ENCODE results near the gene ENOX1.

The ENOX1 gene

GRCh38 chr13:43528992-43529391, 257.8 kb downstream of the ENOX1 start:
- Histone ChIP-seq H3K27me3 (ENCODE audit: control insufficient read depth in 1 of 2, insufficient read depth in 2 of 2, low read length in 2 of 2) (no peaks in the 10 kb centered on the region), H3K4me3 (ENCODE audit: low read depth in 1 of 2, low read length in 2 of 2) (no peak overlapping the region), H3K9ac (ENCODE audit: low read length) (no peak overlapping the region), H3K4me1 (ENCODE audit: insufficient read depth, low read length) (no peaks in the 10 kb centered on the region), H3K36me3 (ENCODE audit: insufficient read depth, low read length) (no peaks in the 10 kb centered on the region), H3K9me3 (ENCODE audit: low read length) (no peaks in the 10 kb centered on the region), H3K27ac (ENCODE audit: low read depth, low read length) (no peak overlapping the region)

- no peak overlapping the region for H3K4me3 ChIP-seq (ENCODE audit: low read depth in 1 of 2, low read length in 2 of 2)
- no peak overlapping the region for H3K27ac ChIP-seq (ENCODE audit: low read depth, low read length)
- H3K36me3 ChIP-seq (ENCODE audit: insufficient read depth, low read length), result no peaks in the 10 kb centered on the region
- peaks cover 6% of the 10 kb centered on the region for H3K4me1 ChIP-seq (ENCODE audit: insufficient read depth, low read length)
- H3K9me3 ChIP-seq (ENCODE audit: low read length), result no peaks in the 10 kb centered on the region
- no peaks in the 10 kb centered on the region for H3K27me3 ChIP-seq (ENCODE audit: control insufficient read depth in 1 of 2, insufficient read depth in 2 of 2, low read length in 2 of 2)
- no peak overlapping the region for H3K9ac ChIP-seq (ENCODE audit: low read length)
Measured at GRCh38 chr13:43522788-43523187, 264.0 kb downstream of the ENOX1 start.

- H3K9me3 ChIP-seq (ENCODE audit: low read length), result no peaks in the 10 kb centered on the region
- no peaks in the 10 kb centered on the region for H3K27me3 ChIP-seq (ENCODE audit: control insufficient read depth in 1 of 2, insufficient read depth in 2 of 2, low read length in 2 of 2)
- H3K27ac ChIP-seq (ENCODE audit: low read depth, low read length), result no peak overlapping the region
- peaks cover 26% of the 10 kb centered on the region for H3K4me1 ChIP-seq (ENCODE audit: insufficient read depth, low read length)
- H3K4me3 ChIP-seq (ENCODE audit: low read depth in 1 of 2, low read length in 2 of 2), result no peak overlapping the region
- H3K9ac ChIP-seq (ENCODE audit: low read length), result no peak overlapping the region
- H3K36me3 ChIP-seq (ENCODE audit: insufficient read depth, low read length), result no peaks in the 10 kb centered on the region
Measured at GRCh38 chr13:43520351-43520750, 266.4 kb downstream of the ENOX1 start.

- Histone ChIP-seq H3K4me1 (ENCODE audit: insufficient read depth, low read length) (peaks cover 38% of the 10 kb centered on the region), H3K27me3 (ENCODE audit: control insufficient read depth in 1 of 2, insufficient read depth in 2 of 2, low read length in 2 of 2) (no peaks in the 10 kb centered on the region), H3K9me3 (ENCODE audit: low read length) (no peaks in the 10 kb centered on the region), H3K9ac (ENCODE audit: low read length) (no peak overlapping the region), H3K36me3 (ENCODE audit: insufficient read depth, low read length) (no peaks in the 10 kb centered on the region), H3K4me3 (ENCODE audit: low read depth in 1 of 2, low read length in 2 of 2) (no peak overlapping the region), H3K27ac (ENCODE audit: low read depth, low read length) (no peak overlapping the region)
Measured at GRCh38 chr13:43518833-43519232, 267.9 kb downstream of the ENOX1 start.

GRCh38 chr13:43516401-43516833, 270.4 kb downstream of the ENOX1 start:
- H3K4me1 ChIP-seq (ENCODE audit: insufficient read depth, low read length), result peaks cover 56% of the 10 kb centered on the region
- H3K4me3 ChIP-seq (ENCODE audit: low read depth in 1 of 2, low read length in 2 of 2), result peak overlapping the region in 1 of 2 donors; percentile 15
- no peak overlapping the region for H3K9ac ChIP-seq (ENCODE audit: low read length)
- H3K27me3 ChIP-seq (ENCODE audit: control insufficient read depth in 1 of 2, insufficient read depth in 2 of 2, low read length in 2 of 2), result no peaks in the 10 kb centered on the region
- peak overlapping the region; percentile 67 for H3K27ac ChIP-seq (ENCODE audit: low read depth, low read length)
- no peaks in the 10 kb centered on the region for H3K36me3 ChIP-seq (ENCODE audit: insufficient read depth, low read length)
- no peaks in the 10 kb centered on the region for H3K9me3 ChIP-seq (ENCODE audit: low read length)

- Histone ChIP-seq H3K4me1 (ENCODE audit: insufficient read depth, low read length) (peaks cover 65% of the 10 kb centered on the region), H3K27ac (ENCODE audit: low read depth, low read length) (peak overlapping the region; percentile 67)
Measured at GRCh38 chr13:43515531-43515930, 271.2 kb downstream of the ENOX1 start.

GRCh38 chr13:43514311-43514710, 272.5 kb downstream of the ENOX1 start:
- Histone ChIP-seq H3K27me3 (ENCODE audit: control insufficient read depth in 1 of 2, insufficient read depth in 2 of 2, low read length in 2 of 2) (no peaks in the 10 kb centered on the region), H3K4me1 (ENCODE audit: insufficient read depth, low read length) (peaks cover 77% of the 10 kb centered on the region), H3K4me3 (ENCODE audit: low read depth in 1 of 2, low read length in 2 of 2) (no peak overlapping the region), H3K27ac (ENCODE audit: low read depth, low read length) (no peak overlapping the region), H3K9me3 (ENCODE audit: low read length) (no peaks in the 10 kb centered on the region), H3K9ac (ENCODE audit: low read length) (no peak overlapping the region), H3K36me3 (ENCODE audit: insufficient read depth, low read length) (no peaks in the 10 kb centered on the region)

More at GRCh38 chr13:43515531-43515930, 271.2 kb downstream of the ENOX1 start:
- H3K9ac ChIP-seq (ENCODE audit: low read length), result no peak overlapping the region
- H3K27me3 ChIP-seq (ENCODE audit: control insufficient read depth in 1 of 2, insufficient read depth in 2 of 2, low read length in 2 of 2), result no peaks in the 10 kb centered on the region
- H3K9me3 ChIP-seq (ENCODE audit: low read length), result no peaks in the 10 kb centered on the region
- no peak overlapping the region for H3K4me3 ChIP-seq (ENCODE audit: low read depth in 1 of 2, low read length in 2 of 2)
- H3K36me3 ChIP-seq (ENCODE audit: insufficient read depth, low read length), result no peaks in the 10 kb centered on the region

- no peak overlapping the region for H3K9ac ChIP-seq (ENCODE audit: low read length)
- no peaks in the 10 kb centered on the region for H3K9me3 ChIP-seq (ENCODE audit: low read length)
- peaks cover 73% of the 10 kb centered on the region for H3K4me1 ChIP-seq (ENCODE audit: insufficient read depth, low read length)
- peak overlapping the region; percentile 82 for H3K27ac ChIP-seq (ENCODE audit: low read depth, low read length)
- H3K27me3 ChIP-seq (ENCODE audit: control insufficient read depth in 1 of 2, insufficient read depth in 2 of 2, low read length in 2 of 2), result no peaks in the 10 kb centered on the region
- H3K4me3 ChIP-seq (ENCODE audit: low read depth in 1 of 2, low read length in 2 of 2), result no peak overlapping the region
- no peaks in the 10 kb centered on the region for H3K36me3 ChIP-seq (ENCODE audit: insufficient read depth, low read length)
Measured at GRCh38 chr13:43512221-43512620, 274.6 kb downstream of the ENOX1 start.

GRCh38 chr13:43510956-43511901, 275.5 kb downstream of the ENOX1 start:
- Histone ChIP-seq H3K9me3 (ENCODE audit: low read length) (no peaks in the 10 kb centered on the region), H3K36me3 (ENCODE audit: insufficient read depth, low read length) (no peaks in the 10 kb centered on the region), H3K4me1 (ENCODE audit: insufficient read depth, low read length) (peaks cover 64% of the 10 kb centered on the region), H3K27ac (ENCODE audit: low read depth, low read length) (peak overlapping the region; percentile 82), H3K27me3 (ENCODE audit: control insufficient read depth in 1 of 2, insufficient read depth in 2 of 2, low read length in 2 of 2) (no peaks in the 10 kb centered on the region), H3K9ac (ENCODE audit: low read length) (no peak overlapping the region), H3K4me3 (ENCODE audit: low read depth in 1 of 2, low read length in 2 of 2) (peak overlapping the region in 1 of 2 donors; percentile 14)

GRCh38 chr13:43495732-43496131, 291.0 kb downstream of the ENOX1 start:
- peaks cover 4% of the 10 kb centered on the region for H3K4me1 ChIP-seq (ENCODE audit: insufficient read depth, low read length)
- H3K36me3 ChIP-seq (ENCODE audit: insufficient read depth, low read length), result no peaks in the 10 kb centered on the region
- H3K9me3 ChIP-seq (ENCODE audit: low read length), result peaks cover 7% of the 10 kb centered on the region
- no peaks in the 10 kb centered on the region for H3K27me3 ChIP-seq (ENCODE audit: control insufficient read depth in 1 of 2, insufficient read depth in 2 of 2, low read length in 2 of 2)
- no peak overlapping the region for H3K27ac ChIP-seq (ENCODE audit: low read depth, low read length)
- no peak overlapping the region for H3K9ac ChIP-seq (ENCODE audit: low read length)
- H3K4me3 ChIP-seq (ENCODE audit: low read depth in 1 of 2, low read length in 2 of 2), result no peak overlapping the region

GRCh38 chr13:43494206-43494605, 292.6 kb downstream of the ENOX1 start:
- Histone ChIP-seq H3K9me3 (ENCODE audit: low read length) (no peaks in the 10 kb centered on the region), H3K36me3 (ENCODE audit: insufficient read depth, low read length) (no peaks in the 10 kb centered on the region), H3K4me3 (ENCODE audit: low read depth in 1 of 2, low read length in 2 of 2) (no peak overlapping the region), H3K4me1 (ENCODE audit: insufficient read depth, low read length) (peaks cover 7% of the 10 kb centered on the region), H3K27me3 (ENCODE audit: control insufficient read depth in 1 of 2, insufficient read depth in 2 of 2, low read length in 2 of 2) (no peaks in the 10 kb centered on the region), H3K27ac (ENCODE audit: low read depth, low read length) (no peak overlapping the region), H3K9ac (ENCODE audit: low read length) (no peak overlapping the region)
